Activated CD4-positive, alpha-beta T cell treated with anti-CD3 and anti-CD28 coated beads, Interleukin-2, amount 50 U/mL, for 1 hour (primary cell): ENCODE data around the gene UCK1.
A peak's percentile ranks its signal among the peaks of the same experiment; 100 is the strongest.

Experiments used
- DNase-seq: peaks from one replicate; pipeline ENCODE4 v3.0.0-alpha.2; 2020

Gene UCK1

GRCh38 chr9:131530920-131531832, at the start of gene UCK1:
UCK1 (minus strand) TSS chr9:131531263; CDS start chr9:131531174, 89 bp downstream.
- DNase-seq: peak; percentile 72

GRCh38 chr9:131580358-131580757, 49.3 kb upstream of the UCK1 start:
- no peak for DNase-seq

GRCh38 chr9:131579789-131580211, 48.7 kb upstream of the UCK1 start:
- no peak for DNase-seq

GRCh38 chr9:131578731-131579504, 47.9 kb upstream of the UCK1 start:
- peak; percentile 51 for DNase-seq

GRCh38 chr9:131578021-131578420, 47.0 kb upstream of the UCK1 start:
- no peak for DNase-seq

- DNase-seq: no peak
Observed at GRCh38 chr9:131577005-131578000, 46.2 kb upstream of the UCK1 start.

- no peak for DNase-seq
Observed at GRCh38 chr9:131575946-131576853, 45.1 kb upstream of the UCK1 start.

GRCh38 chr9:131574730-131575640, 43.9 kb upstream of the UCK1 start:
- no peak for DNase-seq

GRCh38 chr9:131567910-131568309, 36.8 kb upstream of the UCK1 start:
- no peak for DNase-seq

- DNase-seq: no peak
Observed at GRCh38 chr9:131566158-131566557, 35.1 kb upstream of the UCK1 start.

- DNase-seq: no peak
Observed at GRCh38 chr9:131565369-131565768, 34.3 kb upstream of the UCK1 start.

- no peak for DNase-seq
Observed at GRCh38 chr9:131562032-131562959, 31.2 kb upstream of the UCK1 start.

GRCh38 chr9:131559421-131560000, 28.4 kb upstream of the UCK1 start:
- DNase-seq: no peak

GRCh38 chr9:131557855-131558548, 26.9 kb upstream of the UCK1 start:
- DNase-seq: no peak

GRCh38 chr9:131555841-131556673, 25.0 kb upstream of the UCK1 start:
- no peak for DNase-seq

GRCh38 chr9:131554843-131555351, 23.8 kb upstream of the UCK1 start:
- DNase-seq: no peak
